Measurements from ENCODE around the gene PAX8.

Gene PAX8

GRCh38 chr2:113224647-113225236, 54.0 kb downstream of the PAX8 start:
- no peak for TF ChIP-seq CTCF (IDR thresholded peaks at IDR 0.05; ENCODE audit: low read depth, low read length, missing control alignments)
- H3K4me3 ChIP-seq (ENCODE audit: low read depth, low read length) = no peak overlapping the region
- in situ Hi-C loops (cut with HindIII; ENCODE audit: low sequenced_read_pairs) = no loop called here
- no peak for DNase-seq (ENCODE audit: low read depth)

- in situ Hi-C loops (cut with HindIII; ENCODE audit: low sequenced_read_pairs) = no loop called here
Measured at GRCh38 chr2:113223813-113224212, 54.9 kb downstream of the PAX8 start.

GRCh38 chr2:113221846-113222245, 56.9 kb downstream of the PAX8 start:
- no peak overlapping the region for H3K4me3 ChIP-seq (ENCODE audit: low read depth, low read length)
- no peak for TF ChIP-seq CTCF (IDR thresholded peaks at IDR 0.05; ENCODE audit: low read depth, low read length, missing control alignments)
- no peak for DNase-seq (ENCODE audit: low read depth)
- in situ Hi-C loops (cut with HindIII; ENCODE audit: low sequenced_read_pairs) = no loop called here

More at GRCh38 chr2:113223813-113224212, 54.9 kb downstream of the PAX8 start:
- TF ChIP-seq CTCF (IDR thresholded peaks at IDR 0.05; ENCODE audit: low read depth, low read length, missing control alignments) = no peak
- no peak for DNase-seq (ENCODE audit: low read depth)
- H3K4me3 ChIP-seq (ENCODE audit: low read depth, low read length) = no peak overlapping the region

GRCh38 chr2:113220970-113221708, 57.6 kb downstream of the PAX8 start:
- H3K4me3 ChIP-seq (ENCODE audit: low read depth, low read length) = no peak overlapping the region
- TF ChIP-seq CTCF (IDR thresholded peaks at IDR 0.05; ENCODE audit: low read depth, low read length, missing control alignments) = no peak
- in situ Hi-C loops (cut with HindIII; ENCODE audit: low sequenced_read_pairs) = no loop called here
- no peak for DNase-seq (ENCODE audit: low read depth)

GRCh38 chr2:113219889-113220641, 58.7 kb downstream of the PAX8 start:
- no peak for DNase-seq (ENCODE audit: low read depth)
- in situ Hi-C loops (cut with HindIII; ENCODE audit: low sequenced_read_pairs) = no loop called here
- H3K4me3 ChIP-seq (ENCODE audit: low read depth, low read length) = no peak overlapping the region
- TF ChIP-seq CTCF (IDR thresholded peaks at IDR 0.05; ENCODE audit: low read depth, low read length, missing control alignments) = no peak

- H3K4me3 ChIP-seq (ENCODE audit: low read depth, low read length) = no peak overlapping the region
- TF ChIP-seq CTCF (IDR thresholded peaks at IDR 0.05; ENCODE audit: low read depth, low read length, missing control alignments) = no peak
- in situ Hi-C loops (cut with HindIII; ENCODE audit: low sequenced_read_pairs) = no loop called here
- no peak for DNase-seq (ENCODE audit: low read depth)
Measured at GRCh38 chr2:113219525-113219888, 59.2 kb downstream of the PAX8 start.
